Fibroblast of lung (primary cell): ENCODE measurements around the gene DCST2. TPM values are rescaled to one million over a fixed set of nuclear protein-coding genes. Genes with fewer than 3 reads are reported as not detected.

Experiments
- DNase-seq, 2 donors: peaks; one replicate each; pipeline versions ENCODE4 v3.0.0 to v3.0.0-alpha.2; 2010; ENCODE audit warnings: low read depth in 2 of 2
- H2AFZ ChIP-seq: 2 replicates; pipeline ENCODE4 v1.5.1; 2012; ENCODE audit warnings: low read length, control low read depth, inconsistent platforms
- H3K27ac ChIP-seq: 2 replicates; pipeline ENCODE4 v1.5.1; 2011; ENCODE audit warnings: low read length, control low read depth; ENCODE audit not compliant: insufficient read depth
- H3K27me3 ChIP-seq: 2 replicates; pipeline ENCODE4 v1.5.1; 2011; ENCODE audit warnings: mild to moderate bottlenecking, low read length; ENCODE audit not compliant: control insufficient read depth, insufficient read depth
- H3K36me3 ChIP-seq: 2 replicates; pipeline ENCODE4 v1.5.1; 2011; ENCODE audit warnings: low read length; ENCODE audit not compliant: control insufficient read depth, insufficient read depth
- H3K4me1 ChIP-seq: 2 replicates; pipeline ENCODE4 v1.5.1; 2011; ENCODE audit warnings: low read length; ENCODE audit not compliant: control insufficient read depth, insufficient read depth; ENCODE audit errors: extremely low read depth
- H3K4me2 ChIP-seq: 2 replicates; pipeline ENCODE4 v1.5.1; 2011; ENCODE audit warnings: low read length, control low read depth; ENCODE audit not compliant: insufficient read depth; ENCODE audit errors: extremely low read depth
- H3K4me3 ChIP-seq, 4 experiments: fragments of 200-600 bp in 1 of 4; sonication (generic) in 1 of 4; replicated peaks in 1 of 4; 2 replicates each; pipeline ENCODE4 v1.5.1; 2011 to 2016; ENCODE audit warnings: low read length in 4 of 4, low read depth in 3 of 4, mild to moderate bottlenecking in 3 of 4, control low read depth in 2 of 4, inconsistent platforms in 1 of 4, mixed read lengths in 1 of 4; ENCODE audit not compliant: insufficient read depth in 1 of 4; ENCODE audit errors: control extremely low read depth in 1 of 4
- H3K79me2 ChIP-seq: 2 replicates; pipeline ENCODE4 v1.5.1; 2012; ENCODE audit warnings: mild to moderate bottlenecking, low read length, inconsistent platforms; ENCODE audit not compliant: control insufficient read depth, insufficient read depth
- H3K9ac ChIP-seq: 2 replicates; pipeline ENCODE4 v1.5.1; 2011; ENCODE audit warnings: mild to moderate bottlenecking, low read length, control low read depth; ENCODE audit not compliant: insufficient read depth
- H3K9me3 ChIP-seq: 2 replicates; pipeline ENCODE4 v1.5.1; 2012; ENCODE audit warnings: low read depth, low read length; ENCODE audit not compliant: control insufficient read depth, insufficient read depth
- H4K20me1 ChIP-seq: 2 replicates; pipeline ENCODE4 v1.5.1; 2011; ENCODE audit warnings: low read length; ENCODE audit not compliant: control insufficient read depth, insufficient read depth; ENCODE audit errors: extremely low read depth
- CTCF ChIP-seq, 2 donors: IDR thresholded peaks in 1 of 2; conservative IDR thresholded peaks in 1 of 2; 1 replicate in 1 of 2; 2 replicates in 1 of 2; pipeline ENCODE4 v1.5.1; 2011 to 2012; ENCODE audit warnings: low read length in 2 of 2, control low read depth in 1 of 2, inconsistent platforms in 1 of 2, low read depth in 1 of 2, mild to moderate bottlenecking in 1 of 2
- EZH2 ChIP-seq: IDR thresholded peaks from 2 replicates; pipeline ENCODE4 v1.5.1; 2012; ENCODE audit warnings: low read length, control low read depth, mild to moderate bottlenecking; ENCODE audit errors: missing control alignments
- polyA plus RNA-seq, 2 donors: library from polyadenylated mRNA; depleted of rRNA in 1 of 2; stranded (reverse) in 1 of 2; unstranded in 1 of 2; fragments of >200 nt; gene quantifications; 2 replicates each; pipeline ENCODE4 v1.2.1, GENCODE V29; 2011 to 2012; ENCODE audit warnings: missing spikeins in 1 of 2
- total RNA-seq: library from RNA; depleted of rRNA; stranded (reverse); fragments of >200 nt; gene quantifications from 2 replicates; pipeline ENCODE4 v1.2.1, GENCODE V29; 2014

The DCST2 gene
- total and polyA plus RNA-seq, 2 donors (not counting 1 experiment from before 2014, with no cell fraction given), result 0.06 to 0.17 TPM

GRCh38 chr1:155026154-155026553 lies 7.4 kb downstream of the DCST2 start:
- H3K9me3 ChIP-seq, result no peaks in the 10 kb centered on the region
- no peak overlapping the region for H3K4me3 ChIP-seq
- H3K4me2 ChIP-seq, result no peak overlapping the region
- H3K79me2 ChIP-seq, result no peaks in the 10 kb centered on the region
- H3K27ac ChIP-seq, result no peak overlapping the region
- H3K9ac ChIP-seq, result no peak overlapping the region
- H3K4me1 ChIP-seq, result no peaks in the 10 kb centered on the region
- H4K20me1 ChIP-seq, result no peaks in the 10 kb centered on the region
- no peak overlapping the region for H2AFZ ChIP-seq
- H3K36me3 ChIP-seq, result no peaks in the 10 kb centered on the region
- no peak for TF ChIP-seq CTCF (conservative IDR thresholded peaks at IDR 0.05 in 1 of 2, IDR thresholded peaks at IDR 0.05 in 1 of 2; ENCODE audit: low read depth in 1 of 2, low read length in 2 of 2)
- no peak for TF ChIP-seq EZH2
- no peaks in the 10 kb centered on the region for H3K27me3 ChIP-seq
- DNase-seq, result no peak

DNA sequence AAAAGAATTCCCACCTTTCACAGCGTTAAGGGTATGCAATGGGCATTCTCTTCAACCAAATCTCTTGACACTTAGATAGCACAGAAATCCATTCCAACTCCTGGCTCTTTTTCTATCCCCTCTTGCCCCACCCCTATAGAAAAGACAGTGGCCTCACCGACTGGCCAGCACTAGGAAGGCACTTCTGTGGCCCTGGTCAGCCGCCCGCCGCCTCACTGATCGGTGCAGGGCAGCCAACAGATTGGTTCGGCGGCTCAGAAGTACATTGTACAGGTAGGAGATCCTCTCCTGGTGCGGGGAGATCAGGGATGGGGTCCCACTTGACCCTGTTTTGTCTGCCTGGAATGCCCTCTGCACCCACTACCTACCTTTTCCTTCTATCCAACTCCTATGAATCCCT lies 9.3 kb downstream of the DCST2 start:
- Histone ChIP-seq H3K4me1 (no peaks in the 10 kb centered on the region), H3K27ac (no peak overlapping the region), H3K36me3 (no peaks in the 10 kb centered on the region), H3K9me3 (no peaks in the 10 kb centered on the region), H4K20me1 (no peaks in the 10 kb centered on the region), H2AFZ (no peak overlapping the region), H3K79me2 (no peaks in the 10 kb centered on the region), H3K4me3 (no peak overlapping the region), H3K4me2 (no peak overlapping the region), H3K27me3 (no peaks in the 10 kb centered on the region), H3K9ac (no peak overlapping the region)
- no peak for DNase-seq
- TF ChIP-seq EZH2, result no peak
- TF ChIP-seq CTCF (conservative IDR thresholded peaks at IDR 0.05 in 1 of 2, IDR thresholded peaks at IDR 0.05 in 1 of 2; ENCODE audit: low read depth in 1 of 2, low read length in 2 of 2), result no peak

DNA sequence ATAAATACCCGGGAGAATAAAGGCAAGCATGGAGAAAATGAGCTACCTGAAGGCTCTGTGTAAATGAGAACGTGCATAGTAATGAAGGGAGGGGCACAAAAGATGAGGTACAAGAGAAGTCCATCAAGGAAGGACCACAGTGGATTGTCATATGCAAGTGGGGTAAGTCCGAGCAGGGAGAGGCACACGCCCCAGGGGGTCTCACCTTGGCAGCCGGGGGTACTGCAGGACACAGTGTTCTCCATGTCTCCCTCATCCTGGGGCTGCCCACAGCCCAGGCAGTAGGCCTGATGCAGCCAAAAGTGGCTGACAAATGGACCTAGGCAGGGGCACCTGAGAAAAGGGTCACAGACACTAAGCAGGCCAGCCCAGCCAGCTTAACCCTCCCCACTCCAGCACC lies 10.0 kb downstream of the DCST2 start:
- no peaks in the 10 kb centered on the region for H4K20me1 ChIP-seq
- no peak overlapping the region for H3K9ac ChIP-seq
- no peaks in the 10 kb centered on the region for H3K9me3 ChIP-seq
- H2AFZ ChIP-seq, result no peak overlapping the region
- H3K4me1 ChIP-seq, result peaks cover 5% of the 10 kb centered on the region
- H3K4me2 ChIP-seq, result no peak overlapping the region
- H3K27ac ChIP-seq, result no peak overlapping the region
- H3K79me2 ChIP-seq, result no peaks in the 10 kb centered on the region
- DNase-seq, result no peak
- H3K36me3 ChIP-seq, result no peaks in the 10 kb centered on the region
- TF ChIP-seq EZH2 (no peak), CTCF (conservative IDR thresholded peaks at IDR 0.05 in 1 of 2, IDR thresholded peaks at IDR 0.05 in 1 of 2; ENCODE audit: low read depth in 1 of 2, low read length in 2 of 2) (no peak)
- H3K27me3 ChIP-seq, result no peaks in the 10 kb centered on the region
- H3K4me3 ChIP-seq, result no peak overlapping the region
